Neural cell (in vitro differentiated cells): Measurements from ENCODE around the gene CERS1. TPM values are rescaled to one million over a fixed set of nuclear protein-coding genes. Genes with fewer than 3 reads are reported as not detected.

Experiments used
- H2AFZ ChIP-seq: fragments of 200-600, 300-800 bp; sonication (generic), shearing (Covaris generic); 2 replicates; pipeline ENCODE4 v1.6.0; 2014; ENCODE audit warnings: low read depth, mild to moderate bottlenecking, antibody characterized with exemption, low read length, moderate library complexity
- H3F3A ChIP-seq: fragments of 200-600 bp; shearing (Covaris generic); 2 replicates; pipeline ENCODE4 v1.6.1; 2016; ENCODE audit warnings: mild to moderate bottlenecking, moderate library complexity, mixed read lengths, antibody characterized with exemption, low read length; ENCODE audit not compliant: insufficient read depth, poor library complexity, severe bottlenecking
- H3K27ac ChIP-seq: fragments of 200-600, 300-800 bp; sonication (generic), shearing (Covaris generic); 2 replicates; pipeline ENCODE4 v1.5.1; 2014; ENCODE audit warnings: mild to moderate bottlenecking, low read length, moderate library complexity
- H3K27me3 ChIP-seq: fragments of 300-800, 200-600 bp; sonication (generic), shearing (Covaris generic); 2 replicates; pipeline ENCODE4 v1.6.0; 2014; ENCODE audit warnings: mild to moderate bottlenecking, low read depth, low read length, moderate library complexity; ENCODE audit not compliant: insufficient read depth
- H3K36me3 ChIP-seq: fragments of 300-800, 200-600 bp; sonication (generic), shearing (Covaris generic); 2 replicates; pipeline ENCODE4 v1.5.1; 2014; ENCODE audit warnings: mild to moderate bottlenecking, antibody characterized with exemption, low read length, moderate library complexity; ENCODE audit not compliant: insufficient read depth
- H3K4me2 ChIP-seq: fragments of 300-800, 200-600 bp; sonication (generic), shearing (Covaris generic); 2 replicates; pipeline ENCODE4 v1.6.0; 2014; ENCODE audit warnings: mild to moderate bottlenecking, low read length
- H3K4me3 ChIP-seq: fragments of 300-800, 200-600 bp; sonication (generic), shearing (Covaris generic); 2 replicates; pipeline ENCODE4 v1.5.1; 2014; ENCODE audit warnings: mild to moderate bottlenecking, low read length, moderate library complexity
- H3K79me2 ChIP-seq: fragments of 200-600 bp; shearing (Covaris generic); replicated peaks from 2 replicates; pipeline ENCODE4 v1.6.0; 2014; ENCODE audit warnings: mild to moderate bottlenecking, low read length, moderate library complexity; ENCODE audit not compliant: insufficient read depth
- H3K9ac ChIP-seq: fragments of 300-800, 200-600 bp; sonication (generic), shearing (Covaris generic); 2 replicates; pipeline ENCODE4 v1.6.1; 2016; ENCODE audit warnings: mild to moderate bottlenecking, low read length, mixed read lengths
- H3K9me2 ChIP-seq: fragments of 200-600 bp; shearing (Covaris generic); 2 replicates; pipeline ENCODE4 v1.6.1; 2016; ENCODE audit warnings: mild to moderate bottlenecking, low read length, mixed read lengths; ENCODE audit not compliant: insufficient read depth
- H3K9me3 ChIP-seq: fragments of 200-600, 300-800 bp; sonication (generic), shearing (Covaris generic); 2 replicates; pipeline ENCODE4 v1.6.1; 2016; ENCODE audit warnings: mild to moderate bottlenecking, mixed run types, low read length, moderate library complexity, mixed read lengths
- H4K20me1 ChIP-seq: fragments of 200-600 bp; shearing (Covaris generic); 2 replicates; pipeline ENCODE4 v1.6.1; 2016; ENCODE audit warnings: mild to moderate bottlenecking, mixed run types; ENCODE audit not compliant: insufficient read depth
- EP300 ChIP-seq: fragments of 450-650 bp; conservative IDR thresholded peaks from 2 replicates; pipeline ENCODE4 v1.6.1; 2014; ENCODE audit warnings: antibody characterized with exemption, mild to moderate bottlenecking, moderate library complexity; ENCODE audit not compliant: poor library complexity, severe bottlenecking
- EZH2 ChIP-seq: fragments of 200-600, 300-800 bp; shearing (Covaris generic), sonication (generic); IDR thresholded peaks from 2 replicates; pipeline ENCODE4 v1.6.1; 2014; ENCODE audit warnings: antibody characterized with exemption, low read length, borderline replicate concordance, mild to moderate bottlenecking; ENCODE audit not compliant: insufficient read depth, poor library complexity, severe bottlenecking
- MXI1 ChIP-seq: fragments of 450-650 bp; conservative IDR thresholded peaks from 2 replicates; pipeline ENCODE4 v1.6.1; 2014; ENCODE audit warnings: antibody characterized with exemption, mild to moderate bottlenecking; ENCODE audit not compliant: poor library complexity, severe bottlenecking
- POLR2AphosphoS5 ChIP-seq: IDR thresholded peaks from 2 replicates; pipeline ENCODE4 v1.6.1; 2012
- RAD21 ChIP-seq: fragments of 450-650 bp; conservative IDR thresholded peaks from 2 replicates; pipeline ENCODE4 v1.6.1; 2014; ENCODE audit warnings: antibody characterized with exemption, mild to moderate bottlenecking, moderate library complexity
- SMC3 ChIP-seq: fragments of 450-650 bp; conservative IDR thresholded peaks from 2 replicates; pipeline ENCODE4 v1.6.1; 2014; ENCODE audit warnings: antibody characterized with exemption, mild to moderate bottlenecking, moderate library complexity; ENCODE audit not compliant: poor library complexity
- TAF1 ChIP-seq: IDR thresholded peaks from 2 replicates; pipeline ENCODE4 v1.6.1; 2012; ENCODE audit warnings: low read depth
- polyA plus RNA-seq: library from polyadenylated mRNA; depleted of rRNA; stranded (reverse); fragments of >200 nt; gene quantifications from 2 replicates; pipeline ENCODE4 v1.2.3, GENCODE V29; 2014
- TF ChIP-seq, protein P1 (sequence below): IDR thresholded peaks from 2 replicates; pipeline ENCODE4 v1.6.1; 2012; ENCODE audit warnings: borderline replicate concordance
- TF ChIP-seq, protein P2 (sequence below): fragments of 450-650 bp; IDR thresholded peaks from 2 replicates; pipeline ENCODE4 v1.5.1; 2014; ENCODE audit warnings: antibody characterized with exemption, mild to moderate bottlenecking, moderate library complexity; ENCODE audit not compliant: poor library complexity, severe bottlenecking

Gene CERS1
- polyA plus RNA-seq, 1 donor from 2014 or later: 19.1 TPM

DNA sequence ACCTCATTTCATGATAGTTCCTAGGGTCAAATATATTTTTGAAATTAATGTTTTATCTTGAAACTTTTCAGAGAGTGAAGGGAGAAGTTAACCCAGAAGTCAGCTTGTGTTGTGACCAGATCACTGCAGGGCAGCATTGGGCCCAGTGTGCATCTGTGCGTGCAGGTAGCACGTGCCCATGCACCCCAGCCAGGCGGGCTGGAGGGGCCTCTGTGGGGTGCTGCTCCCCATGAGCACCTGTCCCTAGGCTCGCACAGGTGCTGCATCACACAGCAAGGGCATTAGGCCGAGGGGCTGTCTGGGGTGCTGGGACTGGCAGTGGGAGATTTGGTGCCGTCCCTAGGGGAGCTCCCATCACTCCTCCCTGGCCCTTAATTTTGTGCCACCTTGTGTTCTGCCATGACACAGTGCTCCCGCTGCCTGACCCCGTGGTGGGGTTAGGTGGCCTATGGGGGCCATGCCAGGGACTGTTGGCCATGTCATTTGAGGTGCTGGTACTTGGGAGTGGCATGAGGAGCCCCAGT lies 51.1 kb downstream of the CERS1 start:
- H3K4me3 ChIP-seq: no peak overlapping the region
- TF ChIP-seq SMC3 (no peak), EP300 (no peak), MXI1 (no peak)
- no peak overlapping the region for H3K4me2 ChIP-seq
- no peak overlapping the region for H3K9ac ChIP-seq
- no peak overlapping the region for H3K27ac ChIP-seq
- H3F3A ChIP-seq: no peaks in the 10 kb centered on the region
- no peaks in the 10 kb centered on the region for H3K36me3 ChIP-seq
- peaks cover 33% of the 10 kb centered on the region for H3K79me2 ChIP-seq
- H4K20me1 ChIP-seq: peaks cover 5% of the 10 kb centered on the region
- no peak overlapping the region for H2AFZ ChIP-seq
- H3K9me2 ChIP-seq: no peaks in the 10 kb centered on the region
- H3K9me3 ChIP-seq: no peaks in the 10 kb centered on the region
- H3K27me3 ChIP-seq: no peaks in the 10 kb centered on the region

GRCh38 chr19:18843960-18844359 lies 52.0 kb downstream of the CERS1 start:
- H3K27ac ChIP-seq: no peak overlapping the region
- no peaks in the 10 kb centered on the region for H3F3A ChIP-seq
- TF ChIP-seq MXI1: no peak
- no peak for TF ChIP-seq EZH2
- no peak for TF ChIP-seq EP300
- TF ChIP-seq, protein P1, sequence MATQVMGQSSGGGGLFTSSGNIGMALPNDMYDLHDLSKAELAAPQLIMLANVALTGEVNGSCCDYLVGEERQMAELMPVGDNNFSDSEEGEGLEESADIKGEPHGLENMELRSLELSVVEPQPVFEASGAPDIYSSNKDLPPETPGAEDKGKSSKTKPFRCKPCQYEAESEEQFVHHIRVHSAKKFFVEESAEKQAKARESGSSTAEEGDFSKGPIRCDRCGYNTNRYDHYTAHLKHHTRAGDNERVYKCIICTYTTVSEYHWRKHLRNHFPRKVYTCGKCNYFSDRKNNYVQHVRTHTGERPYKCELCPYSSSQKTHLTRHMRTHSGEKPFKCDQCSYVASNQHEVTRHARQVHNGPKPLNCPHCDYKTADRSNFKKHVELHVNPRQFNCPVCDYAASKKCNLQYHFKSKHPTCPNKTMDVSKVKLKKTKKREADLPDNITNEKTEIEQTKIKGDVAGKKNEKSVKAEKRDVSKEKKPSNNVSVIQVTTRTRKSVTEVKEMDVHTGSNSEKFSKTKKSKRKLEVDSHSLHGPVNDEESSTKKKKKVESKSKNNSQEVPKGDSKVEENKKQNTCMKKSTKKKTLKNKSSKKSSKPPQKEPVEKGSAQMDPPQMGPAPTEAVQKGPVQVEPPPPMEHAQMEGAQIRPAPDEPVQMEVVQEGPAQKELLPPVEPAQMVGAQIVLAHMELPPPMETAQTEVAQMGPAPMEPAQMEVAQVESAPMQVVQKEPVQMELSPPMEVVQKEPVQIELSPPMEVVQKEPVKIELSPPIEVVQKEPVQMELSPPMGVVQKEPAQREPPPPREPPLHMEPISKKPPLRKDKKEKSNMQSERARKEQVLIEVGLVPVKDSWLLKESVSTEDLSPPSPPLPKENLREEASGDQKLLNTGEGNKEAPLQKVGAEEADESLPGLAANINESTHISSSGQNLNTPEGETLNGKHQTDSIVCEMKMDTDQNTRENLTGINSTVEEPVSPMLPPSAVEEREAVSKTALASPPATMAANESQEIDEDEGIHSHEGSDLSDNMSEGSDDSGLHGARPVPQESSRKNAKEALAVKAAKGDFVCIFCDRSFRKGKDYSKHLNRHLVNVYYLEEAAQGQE: no peak
- TF ChIP-seq SMC3: no peak
- TF ChIP-seq TAF1: no peak
- TF ChIP-seq POLR2AphosphoS5: no peak
- no peak for TF ChIP-seq RAD21
- TF ChIP-seq, protein P2, sequence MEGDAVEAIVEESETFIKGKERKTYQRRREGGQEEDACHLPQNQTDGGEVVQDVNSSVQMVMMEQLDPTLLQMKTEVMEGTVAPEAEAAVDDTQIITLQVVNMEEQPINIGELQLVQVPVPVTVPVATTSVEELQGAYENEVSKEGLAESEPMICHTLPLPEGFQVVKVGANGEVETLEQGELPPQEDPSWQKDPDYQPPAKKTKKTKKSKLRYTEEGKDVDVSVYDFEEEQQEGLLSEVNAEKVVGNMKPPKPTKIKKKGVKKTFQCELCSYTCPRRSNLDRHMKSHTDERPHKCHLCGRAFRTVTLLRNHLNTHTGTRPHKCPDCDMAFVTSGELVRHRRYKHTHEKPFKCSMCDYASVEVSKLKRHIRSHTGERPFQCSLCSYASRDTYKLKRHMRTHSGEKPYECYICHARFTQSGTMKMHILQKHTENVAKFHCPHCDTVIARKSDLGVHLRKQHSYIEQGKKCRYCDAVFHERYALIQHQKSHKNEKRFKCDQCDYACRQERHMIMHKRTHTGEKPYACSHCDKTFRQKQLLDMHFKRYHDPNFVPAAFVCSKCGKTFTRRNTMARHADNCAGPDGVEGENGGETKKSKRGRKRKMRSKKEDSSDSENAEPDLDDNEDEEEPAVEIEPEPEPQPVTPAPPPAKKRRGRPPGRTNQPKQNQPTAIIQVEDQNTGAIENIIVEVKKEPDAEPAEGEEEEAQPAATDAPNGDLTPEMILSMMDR: no peak
- no peaks in the 10 kb centered on the region for H3K9me3 ChIP-seq
- no peak overlapping the region for H2AFZ ChIP-seq
- H3K9ac ChIP-seq: no peak overlapping the region
- H3K9me2 ChIP-seq: no peaks in the 10 kb centered on the region
- H3K4me2 ChIP-seq: no peak overlapping the region
- H3K27me3 ChIP-seq: no peaks in the 10 kb centered on the region
- H3K79me2 ChIP-seq: peaks cover 39% of the 10 kb centered on the region
- H3K4me3 ChIP-seq: no peak overlapping the region
- H4K20me1 ChIP-seq: peaks cover 5% of the 10 kb centered on the region
- no peaks in the 10 kb centered on the region for H3K36me3 ChIP-seq

GRCh38 chr19:18842166-18842565 lies 53.8 kb downstream of the CERS1 start:
- H3K9me2 ChIP-seq: no peaks in the 10 kb centered on the region
- H3K4me3 ChIP-seq: no peak overlapping the region

More at GRCh38 chr19:18842166-18842565, 53.8 kb downstream of the CERS1 start:
- no peak for TF ChIP-seq TAF1
- no peak for TF ChIP-seq POLR2AphosphoS5
- TF ChIP-seq, protein P1: no peak
- TF ChIP-seq, protein P2: no peak
- TF ChIP-seq SMC3: no peak
- TF ChIP-seq RAD21: no peak
- TF ChIP-seq EP300: no peak
- no peak for TF ChIP-seq MXI1
- TF ChIP-seq EZH2: no peak
- no peak overlapping the region for H3K4me2 ChIP-seq
- no peaks in the 10 kb centered on the region for H3K36me3 ChIP-seq
- no peak overlapping the region for H2AFZ ChIP-seq
- H3F3A ChIP-seq: no peaks in the 10 kb centered on the region
- no peaks in the 10 kb centered on the region for H3K9me3 ChIP-seq
- peaks cover 5% of the 10 kb centered on the region for H4K20me1 ChIP-seq
- no peak overlapping the region for H3K9ac ChIP-seq
- H3K27me3 ChIP-seq: no peaks in the 10 kb centered on the region
- no peak overlapping the region for H3K27ac ChIP-seq
- peaks cover 38% of the 10 kb centered on the region for H3K79me2 ChIP-seq
